ENCODE data around the gene HYOU1.
"Not testable (repeated sequence)": the region's sequence is repeated elsewhere in the genome, so short reads cannot be mapped to it uniquely, and the experiment has no call there.

Gene HYOU1

GRCh38 chr11:119047205-119047604, 9.8 kb downstream of the HYOU1 start:
- FAIRE-seq (no peak), DNase-seq (ENCODE audit: low spot score) (no peak)

GRCh38 chr11:119046489-119046888, 10.5 kb downstream of the HYOU1 start:
- FAIRE-seq, result no peak
- no peak for DNase-seq (ENCODE audit: low spot score)

- DNase-seq (ENCODE audit: low spot score), result no peak
Observed at GRCh38 chr11:119044708-119045107, 12.3 kb downstream of the HYOU1 start.

GRCh38 chr11:119042927-119043326, 14.1 kb downstream of the HYOU1 start:
- FAIRE-seq (no peak), DNase-seq (ENCODE audit: low spot score) (no peak)

More at GRCh38 chr11:119044708-119045107, 12.3 kb downstream of the HYOU1 start:
- no peak for FAIRE-seq

GRCh38 chr11:119041821-119042514, 15.0 kb downstream of the HYOU1 start:
- FAIRE-seq (no peak), DNase-seq (ENCODE audit: low spot score) (no peak)

- FAIRE-seq; DNase-seq (ENCODE audit: low spot score): not testable (repeated sequence)
Observed at GRCh38 chr11:119039471-119039870, 17.5 kb downstream of the HYOU1 start.

- FAIRE-seq (no peak), DNase-seq (ENCODE audit: low spot score) (no peak)
Observed at GRCh38 chr11:119038884-119039283, 18.1 kb downstream of the HYOU1 start.

- FAIRE-seq, result no peak
Observed at GRCh38 chr11:119034813-119035212, 22.2 kb downstream of the HYOU1 start.

GRCh38 chr11:119033421-119033820, 23.6 kb downstream of the HYOU1 start:
- not testable (repeated sequence) for FAIRE-seq

More at GRCh38 chr11:119034813-119035212, 22.2 kb downstream of the HYOU1 start:
- no peak for DNase-seq (ENCODE audit: low spot score)

GRCh38 chr11:119031912-119032280, 25.1 kb downstream of the HYOU1 start:
- DNase-seq (ENCODE audit: low spot score), result no peak
- no peak for FAIRE-seq

More at GRCh38 chr11:119033421-119033820, 23.6 kb downstream of the HYOU1 start:
- DNase-seq (ENCODE audit: low spot score), result not testable (repeated sequence)

GRCh38 chr11:119030329-119031047, 26.5 kb downstream of the HYOU1 start, which contains the start of gene SLC37A4:
SLC37A4 (minus strand) TSS chr11:119030877.
- FAIRE-seq (peak; percentile 74), DNase-seq (ENCODE audit: low spot score) (peak; percentile 90)

- DNase-seq (ENCODE audit: low spot score), result no peak
- FAIRE-seq, result no peak
Observed at GRCh38 chr11:119030029-119030328, 27.0 kb downstream of the HYOU1 start.

- DNase-seq (ENCODE audit: low spot score) (peak; percentile 85), FAIRE-seq (peak; percentile 90)
Observed at GRCh38 chr11:119029340-119030028, 27.5 kb downstream of the HYOU1 start.

GRCh38 chr11:119029069-119029339, 28.0 kb downstream of the HYOU1 start:
- no peak for FAIRE-seq
- no peak for DNase-seq (ENCODE audit: low spot score)

GRCh38 chr11:119028346-119029068, 28.5 kb downstream of the HYOU1 start:
- DNase-seq (ENCODE audit: low spot score) (no peak), FAIRE-seq (no peak)

- DNase-seq (ENCODE audit: low spot score) (no peak), FAIRE-seq (no peak)
Observed at GRCh38 chr11:119027561-119028345, 29.3 kb downstream of the HYOU1 start.

- no peak for DNase-seq (ENCODE audit: low spot score)
- no peak for FAIRE-seq
Observed at GRCh38 chr11:119026970-119027369, 30.0 kb downstream of the HYOU1 start.

- DNase-seq (ENCODE audit: low spot score) (no peak), FAIRE-seq (no peak)
Observed at GRCh38 chr11:119025978-119026766, 30.8 kb downstream of the HYOU1 start.

GRCh38 chr11:119025541-119025940, 31.5 kb downstream of the HYOU1 start:
- DNase-seq (ENCODE audit: low spot score) (no peak), FAIRE-seq (no peak)

GRCh38 chr11:119025099-119025473, 31.9 kb downstream of the HYOU1 start:
- no peak for FAIRE-seq
- DNase-seq (ENCODE audit: low spot score), result no peak
